ENCODE results near the gene OPCML. TPM values are rescaled to one million over a fixed set of nuclear protein-coding genes. Genes with fewer than 3 reads are reported as not detected.

The OPCML gene
- total RNA-seq, 4 donors from 2014 or later = 0.06 to 0.83 (median 0.24) TPM

DNA sequence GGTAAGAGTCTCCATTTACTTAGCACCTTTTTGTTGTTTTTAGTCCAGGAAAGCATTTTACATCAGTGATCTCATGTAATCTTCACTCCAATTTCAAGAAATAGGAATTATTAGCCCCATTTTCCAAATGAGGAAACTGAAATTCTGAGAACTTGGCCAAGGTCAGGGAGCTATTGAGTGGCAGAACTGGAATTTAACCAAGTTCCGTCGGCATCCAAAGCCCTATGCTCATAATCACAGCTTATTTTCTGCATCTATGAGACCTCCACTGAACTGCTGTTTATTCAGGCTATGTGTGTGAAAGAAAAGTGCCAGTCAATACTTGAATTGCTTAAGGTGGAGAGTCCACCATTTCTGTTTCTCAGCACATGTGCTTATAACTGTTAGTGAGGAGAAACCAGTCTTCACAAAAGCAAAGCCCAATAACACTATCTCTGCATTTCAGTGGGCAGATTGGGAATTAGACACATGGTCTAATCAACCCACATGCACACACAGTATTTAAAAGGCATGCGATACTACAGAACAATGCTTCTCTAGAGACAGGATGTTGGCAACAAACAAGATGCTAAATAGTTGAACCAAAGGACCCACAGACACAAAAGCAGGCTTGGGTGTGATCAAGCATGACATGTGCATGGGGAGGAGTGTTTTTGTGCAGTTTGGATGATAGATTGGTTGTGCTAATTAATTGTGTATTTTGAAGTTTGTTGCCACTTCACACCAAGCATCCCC is 780.6 kb downstream of the OPCML start:
- Histone ChIP-seq H3K4me1 (no peaks in the 10 kb centered on the region), H3K36me3 (no peaks in the 10 kb centered on the region), H3K9me3 (no peaks in the 10 kb centered on the region), H3K4me3 (no peak overlapping the region), H3K27ac (replicated peaks in 1 of 4) (no peak overlapping the region), H3K27me3 (no peaks in the 10 kb centered on the region)
- intact Hi-C loops (cut with DNase I) = no loop called here
- no peak for TF ChIP-seq POLR2AphosphoS5 (IDR thresholded peaks at IDR 0.05)
- TF ChIP-seq POLR2A (IDR thresholded peaks at IDR 0.05; ENCODE audit: low read depth) = no peak
- no peak for TF ChIP-seq EP300 (IDR thresholded peaks at IDR 0.05)
- TF ChIP-seq, protein P1, sequence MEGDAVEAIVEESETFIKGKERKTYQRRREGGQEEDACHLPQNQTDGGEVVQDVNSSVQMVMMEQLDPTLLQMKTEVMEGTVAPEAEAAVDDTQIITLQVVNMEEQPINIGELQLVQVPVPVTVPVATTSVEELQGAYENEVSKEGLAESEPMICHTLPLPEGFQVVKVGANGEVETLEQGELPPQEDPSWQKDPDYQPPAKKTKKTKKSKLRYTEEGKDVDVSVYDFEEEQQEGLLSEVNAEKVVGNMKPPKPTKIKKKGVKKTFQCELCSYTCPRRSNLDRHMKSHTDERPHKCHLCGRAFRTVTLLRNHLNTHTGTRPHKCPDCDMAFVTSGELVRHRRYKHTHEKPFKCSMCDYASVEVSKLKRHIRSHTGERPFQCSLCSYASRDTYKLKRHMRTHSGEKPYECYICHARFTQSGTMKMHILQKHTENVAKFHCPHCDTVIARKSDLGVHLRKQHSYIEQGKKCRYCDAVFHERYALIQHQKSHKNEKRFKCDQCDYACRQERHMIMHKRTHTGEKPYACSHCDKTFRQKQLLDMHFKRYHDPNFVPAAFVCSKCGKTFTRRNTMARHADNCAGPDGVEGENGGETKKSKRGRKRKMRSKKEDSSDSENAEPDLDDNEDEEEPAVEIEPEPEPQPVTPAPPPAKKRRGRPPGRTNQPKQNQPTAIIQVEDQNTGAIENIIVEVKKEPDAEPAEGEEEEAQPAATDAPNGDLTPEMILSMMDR (IDR thresholded peaks at IDR 0.05) = no peak
- whole genome bisulfite sequencing = 77% methylated on average over 3 of the region's 3 CpGs
- DNase-seq (ENCODE audit: extremely low spot score) = no peak

DNA sequence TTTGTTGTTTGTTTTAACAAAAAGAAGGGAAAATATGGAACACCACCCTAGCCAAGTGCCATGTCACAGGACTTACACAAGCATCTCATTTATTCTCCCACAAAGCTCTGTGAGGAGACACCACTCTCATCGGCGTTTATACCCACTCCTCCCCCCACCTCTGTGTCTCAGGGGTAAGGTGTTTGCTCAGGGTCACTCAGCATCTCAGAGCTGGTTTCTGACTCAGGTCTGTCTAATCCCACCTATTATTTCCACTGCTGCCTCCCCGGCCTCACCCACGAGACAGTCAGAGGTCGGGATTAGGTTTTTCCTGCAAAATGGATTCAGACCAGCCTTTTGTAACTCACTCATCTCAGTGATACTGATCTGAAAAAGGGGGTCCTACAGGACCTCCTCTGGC is 786.0 kb downstream of the OPCML start:
- intact Hi-C loops (cut with DNase I) = no loop called here
- H3K27me3 ChIP-seq = no peaks in the 10 kb centered on the region
- H3K9me3 ChIP-seq = no peaks in the 10 kb centered on the region
- no peak for TF ChIP-seq POLR2A (IDR thresholded peaks at IDR 0.05; ENCODE audit: low read depth)
- no peak for TF ChIP-seq EP300 (IDR thresholded peaks at IDR 0.05)
- TF ChIP-seq, protein P1 (IDR thresholded peaks at IDR 0.05) = no peak
- TF ChIP-seq POLR2AphosphoS5 (IDR thresholded peaks at IDR 0.05) = no peak
- H3K36me3 ChIP-seq = no peaks in the 10 kb centered on the region
- no peak overlapping the region for H3K27ac ChIP-seq (replicated peaks in 1 of 4)
- no peak overlapping the region for H3K4me3 ChIP-seq
- DNase-seq (ENCODE audit: extremely low spot score) = no peak
- H3K4me1 ChIP-seq = no peaks in the 10 kb centered on the region
- 69% methylated on average over 5 of the region's 5 CpGs for WGBS

DNA sequence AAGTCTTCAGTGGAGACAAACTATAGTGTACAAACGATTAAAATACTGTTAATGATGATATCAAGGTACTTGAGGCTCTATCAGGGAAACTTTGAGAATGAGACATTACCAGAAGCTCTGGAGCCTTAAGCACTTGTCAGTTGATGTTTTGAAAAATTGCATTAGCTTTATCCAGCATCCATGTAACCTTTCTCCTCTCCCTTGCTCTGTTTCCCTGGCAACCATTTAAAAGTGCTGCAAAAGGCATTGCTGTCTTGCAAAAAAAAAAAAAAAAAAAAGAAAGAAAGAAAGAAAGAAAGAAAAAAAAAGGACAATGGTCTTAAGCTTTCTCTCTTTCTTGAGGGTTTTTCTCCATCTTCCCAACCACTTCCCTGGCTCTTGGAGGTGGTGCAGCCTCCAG is 787.0 kb downstream of the OPCML start:
- intact Hi-C loops (cut with DNase I) = no loop called here
- Histone ChIP-seq H3K4me1 (no peaks in the 10 kb centered on the region), H3K27ac (replicated peaks in 1 of 4) (no peak overlapping the region), H3K9me3 (no peaks in the 10 kb centered on the region), H3K4me3 (no peak overlapping the region), H3K27me3 (no peaks in the 10 kb centered on the region), H3K36me3 (no peaks in the 10 kb centered on the region)
- no peak for TF ChIP-seq EP300 (IDR thresholded peaks at IDR 0.05)
- TF ChIP-seq, protein P1 (IDR thresholded peaks at IDR 0.05) = no peak
- no peak for TF ChIP-seq POLR2A (IDR thresholded peaks at IDR 0.05; ENCODE audit: low read depth)
- TF ChIP-seq POLR2AphosphoS5 (IDR thresholded peaks at IDR 0.05) = no peak
- DNase-seq (ENCODE audit: extremely low spot score) = no peak
- WGBS = 80% methylated on average over 1 of the region's 1 CpG

DNA sequence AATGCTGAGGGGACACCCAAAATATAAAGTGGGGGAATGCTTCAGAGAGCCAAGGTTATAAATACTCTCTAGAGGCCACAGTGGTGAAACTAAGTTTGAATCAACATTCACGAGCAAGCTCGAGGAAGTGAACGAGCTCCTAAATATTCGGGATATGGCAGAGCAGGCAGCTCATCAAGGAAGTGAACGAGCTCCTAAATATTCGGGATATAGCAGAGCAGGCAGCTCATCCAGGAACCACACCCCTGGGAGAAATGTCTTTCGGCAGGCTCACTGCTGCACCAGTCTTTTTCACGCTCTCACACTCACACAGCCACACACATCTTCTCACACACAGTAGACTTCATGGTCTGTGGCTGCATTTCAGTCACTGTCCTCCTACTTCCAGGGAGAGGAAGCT is 787.5 kb downstream of the OPCML start:
- H3K4me1 ChIP-seq = no peaks in the 10 kb centered on the region
- H3K27me3 ChIP-seq = no peaks in the 10 kb centered on the region
- H3K36me3 ChIP-seq = no peaks in the 10 kb centered on the region
- intact Hi-C loops (cut with DNase I) = no loop called here
- H3K4me3 ChIP-seq = no peak overlapping the region
- no peak for DNase-seq (ENCODE audit: extremely low spot score)
- WGBS = 73% methylated on average over 8 of the region's 8 CpGs
- TF ChIP-seq, protein P1 (IDR thresholded peaks at IDR 0.05) = no peak
- TF ChIP-seq EP300 (IDR thresholded peaks at IDR 0.05) = no peak
- TF ChIP-seq POLR2A (IDR thresholded peaks at IDR 0.05; ENCODE audit: low read depth) = no peak
- no peak for TF ChIP-seq POLR2AphosphoS5 (IDR thresholded peaks at IDR 0.05)
- H3K9me3 ChIP-seq = no peaks in the 10 kb centered on the region
- H3K27ac ChIP-seq (replicated peaks in 1 of 4) = no peak overlapping the region

DNA sequence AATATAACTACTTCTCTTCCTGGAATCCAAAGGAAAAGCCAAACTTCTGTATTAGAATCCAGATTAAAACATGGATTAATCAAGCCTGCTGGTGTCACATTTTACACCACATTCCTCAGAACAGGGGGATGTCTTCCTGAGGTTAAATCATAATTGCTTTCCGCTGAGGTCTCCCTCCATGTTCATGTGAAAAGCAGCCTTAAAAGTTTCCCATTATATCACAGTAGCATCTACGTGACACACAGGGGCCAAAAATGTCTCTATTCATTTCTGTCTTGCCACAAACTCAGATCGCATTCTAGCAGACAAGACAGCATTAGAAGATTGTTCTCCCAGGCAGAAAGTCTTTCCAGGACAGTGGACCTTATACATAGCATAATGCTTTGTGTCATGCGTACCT is 788.7 kb downstream of the OPCML start:
- no peaks in the 10 kb centered on the region for H3K4me1 ChIP-seq
- no peak overlapping the region for H3K4me3 ChIP-seq
- intact Hi-C loops (cut with DNase I) = no loop called here
- no peak for DNase-seq (ENCODE audit: extremely low spot score)
- no peak overlapping the region for H3K27ac ChIP-seq (replicated peaks in 1 of 4)
- H3K36me3 ChIP-seq = no peaks in the 10 kb centered on the region
- H3K9me3 ChIP-seq = no peaks in the 10 kb centered on the region
- TF ChIP-seq, protein P1 (IDR thresholded peaks at IDR 0.05) = no peak
- TF ChIP-seq EP300 (IDR thresholded peaks at IDR 0.05) = no peak
- TF ChIP-seq POLR2A (IDR thresholded peaks at IDR 0.05; ENCODE audit: low read depth) = no peak
- no peak for TF ChIP-seq POLR2AphosphoS5 (IDR thresholded peaks at IDR 0.05)
- no peaks in the 10 kb centered on the region for H3K27me3 ChIP-seq
- 94% methylated on average over 4 of the region's 4 CpGs for WGBS

Measured in esophagus muscularis mucosa (tissue), 4 donors.